B cell (primary cell): ENCODE results near the gene ADAM11. TPM values are rescaled to one million over a fixed set of nuclear protein-coding genes. Genes with fewer than 3 reads are reported as not detected.

Experiments
- ATAC-seq: fragments of 200-7000 bp; cut with Tn5 transposase; one replicate; pipeline ENCODE4 v1.10.0; 2021; ENCODE audit warnings: low read depth, mild to moderate bottlenecking, moderate number of reproducible peaks, moderate library complexity
- CTCF ChIA-PET: fragments of 350-600 bp; sonication (Branson Sonifier 250); formaldehyde crosslinking; loops from one replicate; lab custom pipeline; 2021; ENCODE audit warnings: antibody characterized with exemption, inconsistent platforms; lab: Charles Lee
- POLR2A ChIA-PET: fragments of 350-600 bp; sonication (Branson Sonifier 250); formaldehyde crosslinking; loops from one replicate; lab custom pipeline; 2021; ENCODE audit warnings: antibody characterized with exemption; lab: Charles Lee
- DNase-seq: peaks from one replicate; pipeline ENCODE4 v3.0.0; 2013
- H2AFZ ChIP-seq: 2 replicates; pipeline ENCODE4 v1.6.1; 2012; ENCODE audit warnings: mild to moderate bottlenecking, low read depth, low read length; ENCODE audit not compliant: insufficient read depth, poor library complexity, severe bottlenecking
- H3K27ac ChIP-seq, 2 donors: 1 replicate in 1 of 2; 2 replicates in 1 of 2; pipeline ENCODE4 v1.5.1; 2012 to 2013; ENCODE audit warnings: low read length in 2 of 2, mild to moderate bottlenecking in 2 of 2, moderate library complexity in 1 of 2
- H3K27me3 ChIP-seq, 4 experiments: fragments of 200-600 bp in 1 of 4; sonication (generic) in 1 of 4; replicated peaks in 1 of 4; 1 replicate in 2 of 4; 2 replicates in 2 of 4; pipeline versions ENCODE4 v1.6.1 to v1.7.0; 2013 to 2016; ENCODE audit warnings: low read length in 3 of 4, mild to moderate bottlenecking in 2 of 4, mixed read lengths in 1 of 4, moderate library complexity in 1 of 4; ENCODE audit not compliant: insufficient read depth in 4 of 4, control insufficient read depth in 3 of 4; ENCODE audit errors: control extremely low read depth in 1 of 4
- H3K36me3 ChIP-seq, 2 experiments: replicated peaks in 1 of 2; 1 replicate in 1 of 2; 2 replicates in 1 of 2; pipeline versions ENCODE4 v1.6.1 to v1.7.1; 2013; ENCODE audit warnings: low read length in 1 of 2; ENCODE audit not compliant: insufficient read depth in 2 of 2, control insufficient read depth in 1 of 2; ENCODE audit errors: control extremely low read depth in 1 of 2, extremely low read depth in 1 of 2
- H3K4me1 ChIP-seq, 2 donors: fragments of 200-600 bp in 1 of 2; sonication (generic) in 1 of 2; 1 replicate in 1 of 2; 2 replicates in 1 of 2; pipeline versions ENCODE4 v1.5.1 to v1.6.1; 2013 to 2017; ENCODE audit warnings: low read length in 2 of 2; ENCODE audit not compliant: control insufficient read depth in 2 of 2, insufficient read depth in 2 of 2
- H3K4me2 ChIP-seq: replicated peaks from 2 replicates; pipeline ENCODE3; 2012; ENCODE audit warnings: mild to moderate bottlenecking, low read depth, low read length; ENCODE audit not compliant: poor library complexity, severe bottlenecking
- H3K4me3 ChIP-seq, 5 experiments: fragments of 200-600 bp in 1 of 5; sonication (generic) in 1 of 5; 1 replicate in 3 of 5; 2 replicates in 2 of 5; pipeline versions ENCODE4 v1.5.1 to v1.7.0; 2011 to 2016; ENCODE audit warnings: low read length in 4 of 5, mild to moderate bottlenecking in 4 of 5, low read depth in 2 of 5, control low read depth in 1 of 5, moderate library complexity in 1 of 5; ENCODE audit not compliant: insufficient read depth in 1 of 5; ENCODE audit errors: control extremely low read depth in 1 of 5, extremely low read depth in 1 of 5
- H3K79me2 ChIP-seq: fragments of 200-600 bp; sonication (generic); one replicate; pipeline ENCODE4 v1.6.0; 2016; ENCODE audit warnings: low read length; ENCODE audit not compliant: control insufficient read depth, insufficient read depth
- H3K9ac ChIP-seq: fragments of 200-600 bp; sonication (generic); 2 replicates; pipeline ENCODE4 v1.6.1; 2017; ENCODE audit warnings: mild to moderate bottlenecking, low read length, moderate library complexity
- H3K9me3 ChIP-seq, 3 donors: one replicate each; pipeline versions ENCODE4 v1.6.1 to v1.7.1; 2013; ENCODE audit warnings: low read length in 2 of 3; ENCODE audit not compliant: control insufficient read depth in 2 of 3, insufficient read depth in 1 of 3; ENCODE audit errors: control extremely low read depth in 1 of 3
- H4K20me1 ChIP-seq: 2 replicates; pipeline ENCODE4 v1.6.0; 2012; ENCODE audit warnings: mild to moderate bottlenecking, low read length; ENCODE audit not compliant: insufficient read depth, control insufficient read depth, poor library complexity, severe bottlenecking
- H3K27ac Mint-ChIP-seq: one replicate; pipeline ENCODE4 v1.8.0; 2021; ENCODE audit warnings: mixed read lengths
- H3K27me3 Mint-ChIP-seq: one replicate; pipeline ENCODE4 v1.8.0; 2021; ENCODE audit warnings: mixed read lengths
- H3K4me1 Mint-ChIP-seq: one replicate; pipeline ENCODE4 v1.8.0; 2021; ENCODE audit warnings: mixed read lengths
- H3K4me3 Mint-ChIP-seq: one replicate; pipeline ENCODE4 v1.8.0; 2021; ENCODE audit warnings: mixed read lengths
- H3K9me3 Mint-ChIP-seq: one replicate; pipeline ENCODE4 v1.8.0; 2022; ENCODE audit warnings: mixed read lengths; ENCODE audit not compliant: insufficient read depth
- CTCF ChIP-seq: fragments of 200-600 bp; IDR thresholded peaks from one replicate; pipeline ENCODE4 v1.8.0; 2022; ENCODE audit warnings: antibody characterized with exemption, mild to moderate bottlenecking
- EZH2 ChIP-seq: IDR thresholded peaks from 2 replicates; pipeline ENCODE4 v1.6.1; 2012; ENCODE audit warnings: borderline replicate concordance, low read depth, mild to moderate bottlenecking, moderate library complexity, low read length; ENCODE audit not compliant: insufficient read depth, poor library complexity, severe bottlenecking
- WGBS: methylation state at CpG from one replicate; pipeline ENCODE4 v1.1.5; 2013; ENCODE audit warnings: missing lambda C conversion rate; ENCODE audit not compliant: insufficient coverage; 5-methylcytosine and 5-hydroxymethylcytosine counted together
- intact Hi-C: fragments of 100-400 bp; cut with micrococcal nuclease; formaldehyde crosslinking; loops from one replicate; pipeline ENCODE4 v1.10.0; 2022
- polyA plus RNA-seq: library from polyadenylated mRNA; depleted of rRNA; stranded (reverse); fragments of >200 nt; gene quantifications from 2 replicates; pipeline ENCODE4 v1.2.3, GENCODE V29; 2012
- total RNA-seq, 2 donors: library from RNA; stranded (reverse); fragments of 120-200 nt in 1 of 2; gene quantifications; 1 replicate in 1 of 2; 2 replicates in 1 of 2; pipeline versions ENCODE4 v1.2.3 to v1.2.4, GENCODE V29; 2013 to 2022

The ADAM11 gene
- total and polyA plus RNA-seq, 2 donors (not counting 1 experiment from before 2014, with no cell fraction given): 0.39 to 1.00 TPM

GRCh38 chr17:44778656-44779210 lies 19.9 kb downstream of the ADAM11 start:
- Histone ChIP-seq H3K4me1 (peaks cover 17 to 26% of the 10 kb centered on the region in 2 donors), H3K9ac (peak overlapping the region; percentile 59), H4K20me1 (no peaks in the 10 kb centered on the region), H3K4me2 (peak overlapping the region; percentile 83), H3K4me3 (peak overlapping the region in 3 of 5 experiments; percentile 27 to 49 (median 46)), H3K79me2 (no peaks in the 10 kb centered on the region), H3K27ac (no peak overlapping the region), H3K27me3 (peaks cover 0 to 35% (median 4%) of the 10 kb centered on the region in 4 experiments), H3K9me3 (peaks cover 0 to 8% (median 0%) of the 10 kb centered on the region in 3 donors), H2AFZ (peak overlapping the region; percentile 86), H3K36me3 (no peaks in the 10 kb centered on the region)
- WGBS: 14% methylated on average over 7 of the region's 10 CpGs
- Mint-ChIP-seq H3K9me3 (no peaks in the 10 kb centered on the region), H3K27ac (no peak overlapping the region), H3K4me3 (peak overlapping the region; percentile 80), H3K27me3 (peaks cover 4% of the 10 kb centered on the region), H3K4me1 (peaks cover 22% of the 10 kb centered on the region)
- intact Hi-C loops: loop anchor here (1.0 kb wide), 1 partner anchor 87 kb away; no protein-coding TSS in a partner anchor
- ChIA-PET CTCF (interaction anchor here (0.7 to 11.1 kb wide), 13 partner anchors 18 to 357 kb away, joined by 3 to 208 read pairs (median 3); partner anchors contain the start of genes ACBD4 and NMT1), POLR2A (no interaction called here)
- DNase-seq: no peak
- TF ChIP-seq EZH2 (no peak), CTCF (no peak)
- ATAC-seq: no peak
